Measurements from ENCODE around the gene RNF144A. TPM values are rescaled to one million over a fixed set of nuclear protein-coding genes. Genes with fewer than 3 reads are reported as not detected.

RNF144A gene
- total RNA-seq, 1 experiment from 2014 or later = 0.21 TPM

- intact Hi-C loops (cut with micrococcal nuclease) = no loop called here
- no TSS peak for BruUV-seq (replicated peaks)
- Mint-ChIP-seq H3K4me1 (ENCODE audit: insufficient read depth, unreplicated experiment) (no peaks in the 10 kb centered on the region), H3K27me3 (ENCODE audit: insufficient read depth, unreplicated experiment) (peaks cover 42% of the 10 kb centered on the region), H3K9me3 (ENCODE audit: unreplicated experiment) (peaks cover 7% of the 10 kb centered on the region), H3K36me3 (ENCODE audit: insufficient read depth, unreplicated experiment) (no peaks in the 10 kb centered on the region), H3K4me3 (ENCODE audit: unreplicated experiment) (no peak overlapping the region), H3K27ac (ENCODE audit: low read depth, unreplicated experiment) (no peak overlapping the region)
- DNase-seq (ENCODE audit: unreplicated experiment) = no peak
- TF ChIP-seq CTCF (IDR thresholded peaks at IDR 0.05; ENCODE audit: unreplicated experiment) = no peak
- CTCF ChIA-PET = interaction anchor here (0.6 kb wide), 1 partner anchor 12 kb away, joined by 3 read pairs; no protein-coding TSS in a partner anchor
- POLR2A ChIA-PET = interaction anchor here (0.6 kb wide), 1 partner anchor 829 kb away, joined by 3 read pairs; no protein-coding TSS in a partner anchor
Measured at GRCh38 chr2:6932206-6932605, 15.0 kb downstream of the RNF144A start.

GRCh38 chr2:6932828-6933227 lies 15.6 kb downstream of the RNF144A start:
- POLR2A ChIA-PET = no interaction called here
- intact Hi-C loops (cut with micrococcal nuclease) = no loop called here
- Mint-ChIP-seq H3K4me3 (ENCODE audit: unreplicated experiment) (no peak overlapping the region), H3K27ac (ENCODE audit: low read depth, unreplicated experiment) (no peak overlapping the region), H3K36me3 (ENCODE audit: insufficient read depth, unreplicated experiment) (no peaks in the 10 kb centered on the region), H3K4me1 (ENCODE audit: insufficient read depth, unreplicated experiment) (no peaks in the 10 kb centered on the region), H3K27me3 (ENCODE audit: insufficient read depth, unreplicated experiment) (peaks cover 42% of the 10 kb centered on the region), H3K9me3 (ENCODE audit: unreplicated experiment) (peaks cover 7% of the 10 kb centered on the region)
- CTCF ChIA-PET = interaction anchor here (1.2 kb wide), 1 partner anchor 81 kb away, joined by 3 read pairs; no protein-coding TSS in a partner anchor
- no TSS peak for BruUV-seq (replicated peaks)
- no peak for DNase-seq (ENCODE audit: unreplicated experiment)
- no peak for TF ChIP-seq CTCF (IDR thresholded peaks at IDR 0.05; ENCODE audit: unreplicated experiment)

- no peak for TF ChIP-seq CTCF (IDR thresholded peaks at IDR 0.05; ENCODE audit: unreplicated experiment)
- no peak overlapping the region for H3K4me3 Mint-ChIP-seq (ENCODE audit: unreplicated experiment)
- intact Hi-C loops (cut with micrococcal nuclease) = no loop called here
- no peaks in the 10 kb centered on the region for H3K36me3 Mint-ChIP-seq (ENCODE audit: insufficient read depth, unreplicated experiment)
- peaks cover 7% of the 10 kb centered on the region for H3K9me3 Mint-ChIP-seq (ENCODE audit: unreplicated experiment)
- CTCF ChIA-PET = interaction anchor here (0.7 to 1.2 kb wide), 3 partner anchors 17 to 80 kb away, joined by 3 read pairs; no protein-coding TSS in a partner anchor
- BruUV-seq (replicated peaks) = no TSS peak
- no peaks in the 10 kb centered on the region for H3K4me1 Mint-ChIP-seq (ENCODE audit: insufficient read depth, unreplicated experiment)
- no peak for DNase-seq (ENCODE audit: unreplicated experiment)
- peaks cover 42% of the 10 kb centered on the region for H3K27me3 Mint-ChIP-seq (ENCODE audit: insufficient read depth, unreplicated experiment)
- POLR2A ChIA-PET = interaction anchor here (1.0 kb wide), 1 partner anchor 19 kb away, joined by 3 read pairs; no protein-coding TSS in a partner anchor
- no peak overlapping the region for H3K27ac Mint-ChIP-seq (ENCODE audit: low read depth, unreplicated experiment)
Measured at GRCh38 chr2:6933911-6934310, 16.7 kb downstream of the RNF144A start.

- no TSS peak for BruUV-seq (replicated peaks)
- H3K9me3 Mint-ChIP-seq (ENCODE audit: unreplicated experiment) = peaks cover 7% of the 10 kb centered on the region
- no peaks in the 10 kb centered on the region for H3K36me3 Mint-ChIP-seq (ENCODE audit: insufficient read depth, unreplicated experiment)
- DNase-seq (ENCODE audit: unreplicated experiment) = no peak
- no peaks in the 10 kb centered on the region for H3K4me1 Mint-ChIP-seq (ENCODE audit: insufficient read depth, unreplicated experiment)
- intact Hi-C loops (cut with micrococcal nuclease) = no loop called here
- H3K4me3 Mint-ChIP-seq (ENCODE audit: unreplicated experiment) = no peak overlapping the region
- ChIA-PET POLR2A (no interaction called here), CTCF (interaction anchor here (0.7 to 1.1 kb wide), 2 partner anchors 18 to 37 kb away, joined by 3 read pairs; no protein-coding TSS in a partner anchor)
- H3K27ac Mint-ChIP-seq (ENCODE audit: low read depth, unreplicated experiment) = no peak overlapping the region
- H3K27me3 Mint-ChIP-seq (ENCODE audit: insufficient read depth, unreplicated experiment) = peaks cover 42% of the 10 kb centered on the region
- no peak for TF ChIP-seq CTCF (IDR thresholded peaks at IDR 0.05; ENCODE audit: unreplicated experiment)
Measured at GRCh38 chr2:6934345-6934744, 17.1 kb downstream of the RNF144A start.

Data from MCF 10A (cell line).